D341Med (cell line): ENCODE data around the gene HS3ST5.
"Not testable (repeated sequence)": the region's sequence is repeated elsewhere in the genome, so short reads cannot be mapped to it uniquely, and the experiment has no call there.

Source experiments
- DNase-seq: peaks from one replicate; pipeline ENCODE4 v3.0.0; 2012; ENCODE audit warnings: low spot score

Gene HS3ST5

DNA sequence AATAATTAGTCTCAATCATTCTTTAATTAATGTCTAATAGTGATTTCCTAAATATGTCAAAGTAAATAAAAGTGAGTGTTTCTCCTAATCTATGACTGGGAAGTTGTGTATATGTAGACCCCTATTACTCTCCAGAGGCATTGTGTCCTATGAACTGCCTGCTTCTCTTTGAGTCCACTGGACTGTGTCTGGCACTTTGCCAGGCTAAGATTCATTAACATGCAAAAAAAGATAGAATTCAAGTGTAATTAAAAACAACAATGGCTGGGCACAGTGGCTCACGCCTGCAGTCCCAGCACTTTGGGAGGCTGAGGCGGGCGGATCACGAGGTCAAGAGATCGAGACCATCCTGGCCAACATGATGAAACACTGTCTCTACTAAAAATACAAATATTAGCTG is 298.3 kb downstream of the HS3ST5 start:
- not testable (repeated sequence) for DNase-seq

DNA sequence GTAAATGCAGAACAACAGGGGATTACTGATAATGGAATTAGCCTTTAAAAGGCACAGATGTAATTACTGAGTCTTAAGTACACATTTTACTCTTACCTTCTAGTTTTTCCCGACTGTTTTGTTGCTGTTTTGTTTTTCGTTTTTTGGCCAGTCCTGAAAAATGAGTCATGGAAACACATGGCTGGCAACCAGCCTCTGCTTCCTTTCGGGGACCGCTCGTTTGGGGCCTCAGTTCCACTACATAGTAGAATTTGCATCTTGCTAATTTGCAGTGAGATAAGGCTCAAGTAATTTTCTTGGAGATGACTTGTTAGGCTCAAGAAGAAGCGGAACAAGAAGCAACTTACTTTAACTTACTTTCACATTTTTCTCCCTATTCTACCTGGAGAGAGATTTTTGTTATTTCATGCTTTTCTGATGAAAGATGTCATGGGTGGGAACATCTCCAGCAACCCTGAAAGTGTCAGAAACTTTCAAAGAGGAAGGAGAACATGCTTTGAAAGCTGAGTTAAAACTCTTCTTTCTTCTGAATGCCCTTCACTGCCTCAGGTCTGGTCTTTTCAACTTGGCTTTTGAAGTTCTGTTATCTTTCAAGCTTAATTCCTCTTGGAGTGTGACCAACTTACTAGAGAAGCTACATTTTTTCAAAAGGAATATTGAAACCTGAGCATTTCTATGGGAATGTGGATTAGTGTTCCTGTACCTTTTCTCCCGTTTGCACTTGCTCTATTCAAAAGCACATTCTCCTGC is 300.4 kb downstream of the HS3ST5 start:
- no peak for DNase-seq

DNA sequence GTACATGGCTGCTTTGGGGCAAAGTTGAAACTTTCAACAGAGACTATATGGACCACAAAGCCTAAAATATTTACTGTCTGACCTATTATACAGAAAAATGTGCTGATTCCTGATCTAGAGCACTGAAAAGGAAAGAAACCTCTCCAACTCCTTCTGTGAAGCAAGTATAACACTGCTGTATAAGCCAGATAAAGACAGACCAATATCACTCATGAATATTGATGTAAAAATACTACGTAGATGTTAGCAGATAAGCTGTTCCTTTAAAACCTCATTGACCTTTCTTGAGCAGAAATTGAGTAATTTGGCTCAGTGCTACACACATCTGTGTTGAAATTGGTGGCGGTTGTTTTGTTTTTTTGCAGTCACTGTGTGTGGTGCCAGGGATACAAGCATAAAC is 302.0 kb downstream of the HS3ST5 start:
- DNase-seq: no peak

DNA sequence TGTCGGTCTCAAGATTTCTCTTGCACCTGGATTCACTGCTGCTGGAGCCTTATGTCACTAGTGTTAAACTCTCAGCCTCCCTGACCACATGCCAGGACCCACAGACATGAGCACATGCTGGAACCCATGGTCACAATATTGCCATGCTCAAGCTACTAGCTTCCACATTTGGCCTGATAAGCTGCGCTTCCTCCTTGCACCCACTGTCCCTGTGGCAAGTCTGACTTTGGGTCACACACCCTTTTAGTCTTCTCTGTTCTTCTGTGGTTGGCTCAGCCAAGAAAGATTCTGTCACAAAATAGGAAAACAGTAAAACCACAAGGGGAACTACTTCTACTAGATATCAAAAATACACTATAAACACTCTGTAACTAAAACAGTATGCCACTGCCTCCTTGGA is 303.0 kb downstream of the HS3ST5 start:
- no peak for DNase-seq

DNA sequence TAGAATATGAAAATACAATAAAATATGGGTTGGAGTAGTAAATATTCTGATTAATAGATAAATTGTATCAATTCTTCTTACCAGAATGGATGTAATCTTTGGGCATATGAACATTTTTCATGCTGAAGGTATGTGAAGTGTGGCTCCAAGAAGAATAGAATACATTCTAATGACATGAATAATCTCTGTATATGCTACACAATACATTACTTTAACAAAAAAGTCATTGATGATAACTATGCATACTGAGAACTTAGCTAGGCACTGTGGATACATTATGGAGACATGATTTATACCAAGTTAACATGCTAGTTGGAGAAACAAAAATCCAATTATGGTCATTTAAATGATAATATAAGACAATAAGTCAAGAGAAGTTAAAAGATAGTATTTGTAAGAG is 309.2 kb downstream of the HS3ST5 start:
- DNase-seq: no peak

GRCh38 chr6:114032721-114033120 is 310.1 kb downstream of the HS3ST5 start:
- DNase-seq: no peak

GRCh38 chr6:114030767-114031166 is 312.1 kb downstream of the HS3ST5 start:
- no peak for DNase-seq

GRCh38 chr6:114024746-114025145 is 318.1 kb downstream of the HS3ST5 start:
- DNase-seq: no peak

GRCh38 chr6:114020196-114020595 is 322.6 kb downstream of the HS3ST5 start:
- peak; percentile 23 for DNase-seq

DNA sequence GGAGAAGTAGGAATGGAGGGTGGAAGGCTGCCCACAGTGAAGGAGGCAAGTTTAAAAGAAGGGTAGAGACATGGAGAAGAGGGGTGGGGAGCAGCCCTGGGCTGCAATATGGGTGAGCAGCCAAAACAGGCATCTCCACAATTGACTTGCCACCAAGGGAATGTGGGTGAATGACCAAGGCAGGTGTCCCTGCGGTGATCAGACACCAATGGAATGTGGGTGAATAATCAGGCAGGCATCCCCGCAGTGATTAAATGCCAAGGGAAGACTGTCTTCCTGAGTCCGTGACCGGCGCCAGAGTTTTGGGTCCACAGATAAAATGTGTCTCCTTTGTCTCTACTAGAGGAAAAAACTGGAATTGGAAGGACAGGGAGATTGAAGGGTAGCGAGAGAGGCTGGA is 325.7 kb downstream of the HS3ST5 start:
- not testable (repeated sequence) for DNase-seq

DNA sequence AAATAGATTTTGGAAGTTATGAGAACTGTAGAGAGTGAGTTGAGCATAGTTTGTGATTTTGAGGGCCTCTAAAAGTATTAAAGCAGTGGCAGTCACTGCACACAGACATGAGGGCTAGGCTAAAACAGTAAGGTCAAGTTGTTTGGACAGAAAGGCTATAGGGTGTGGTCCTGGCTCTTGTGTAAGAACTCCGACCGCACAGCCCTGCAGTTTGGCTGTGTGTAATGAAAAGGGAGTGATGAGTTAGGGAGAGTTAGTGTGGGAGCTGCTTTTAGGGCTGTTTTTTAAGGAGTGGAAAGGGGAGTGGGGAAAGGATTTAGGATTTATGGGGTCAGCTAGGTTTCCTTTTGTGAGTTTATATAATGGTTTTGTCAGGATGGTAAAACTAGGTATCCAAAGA is 328.7 kb downstream of the HS3ST5 start:
- not testable (repeated sequence) for DNase-seq

- DNase-seq: not testable (repeated sequence)
Observed at GRCh38 chr6:114011486-114011885, 331.3 kb downstream of the HS3ST5 start.

GRCh38 chr6:114010540-114010939 is 332.3 kb downstream of the HS3ST5 start:
- no peak for DNase-seq

DNA sequence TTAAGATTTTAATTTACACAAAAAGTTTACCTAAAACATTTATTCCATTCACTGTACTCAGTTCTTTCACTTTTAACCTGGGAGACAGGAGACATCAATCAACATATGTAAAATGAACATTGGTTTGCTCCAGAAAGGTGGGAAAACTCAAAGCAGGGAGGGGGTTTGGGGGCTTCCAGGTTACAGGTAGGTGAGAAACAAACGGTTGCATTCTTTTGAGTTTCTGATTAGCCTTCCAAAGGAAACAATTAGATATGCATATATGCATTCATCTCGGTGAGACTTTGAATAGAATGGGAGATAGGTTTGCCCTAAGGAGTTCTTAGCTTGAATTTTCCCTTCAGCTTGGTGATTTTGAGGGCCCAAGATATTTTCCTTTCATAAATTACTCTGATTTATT is 333.6 kb downstream of the HS3ST5 start:
- DNase-seq: no peak

DNA sequence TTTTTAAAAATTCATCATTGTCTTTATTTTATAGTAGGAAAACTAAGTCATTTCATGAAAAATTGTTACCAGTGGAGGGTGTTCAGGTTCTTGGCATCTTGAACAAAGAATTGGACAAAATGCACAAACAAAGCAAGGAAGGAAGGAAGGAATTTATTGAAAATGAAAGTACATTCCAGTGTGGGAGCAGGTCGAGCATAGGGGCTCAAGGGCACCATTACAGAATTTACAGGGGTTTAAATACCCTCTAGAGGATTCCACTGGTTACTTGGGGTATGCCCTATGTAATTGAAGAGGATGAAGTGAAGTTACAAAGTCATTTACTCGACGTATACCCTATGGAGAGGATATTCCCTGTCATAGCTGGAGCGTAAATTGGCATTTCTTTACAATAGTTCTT is 334.5 kb downstream of the HS3ST5 start:
- DNase-seq: no peak

- DNase-seq: no peak
Observed at GRCh38 chr6:114007516-114007915, 335.3 kb downstream of the HS3ST5 start.
